BE2C (cell line): Measurements from ENCODE around the gene MARVELD3.
"Not testable (repeated sequence)": the region's sequence is repeated elsewhere in the genome, so short reads cannot be mapped to it uniquely, and the experiment has no call there.

Experiments used
- DNase-seq: peaks from one replicate; pipeline ENCODE4 v3.0.0-alpha.2; 2020
- H3K27me3 ChIP-seq: fragments of 250-450 bp; sonication (Bioruptor Pico); 2 replicates; pipeline ENCODE4 v1.5.1; 2020; ENCODE audit warnings: mild to moderate bottlenecking
- H3K36me3 ChIP-seq: fragments of 250-450 bp; sonication (Bioruptor Pico); 2 replicates; pipeline ENCODE4 v1.5.1; 2020; ENCODE audit warnings: mild to moderate bottlenecking
- H3K4me1 ChIP-seq: fragments of 250-450 bp; sonication (Bioruptor Pico); 2 replicates; pipeline ENCODE4 v1.5.1; 2020
- H3K4me3 ChIP-seq: 2 replicates; pipeline ENCODE4 v1.5.1; 2011; ENCODE audit warnings: low read depth, low read length
- H3K9me3 ChIP-seq: fragments of 250-450 bp; sonication (Bioruptor Pico); 2 replicates; pipeline ENCODE4 v1.5.1; 2020
- CTCF ChIP-seq: IDR thresholded peaks from 2 replicates; pipeline ENCODE4 v1.5.1; 2012; ENCODE audit warnings: mild to moderate bottlenecking, low read depth, low read length

MARVELD3 gene

GRCh38 chr16:71672803-71673581, 47.0 kb downstream of the MARVELD3 start:
- Histone ChIP-seq H3K36me3 (peaks cover 11% of the 10 kb centered on the region), H3K4me3 (no peak overlapping the region), H3K27me3 (no peaks in the 10 kb centered on the region), H3K9me3 (no peaks in the 10 kb centered on the region), H3K4me1 (no peaks in the 10 kb centered on the region)
- no peak for DNase-seq
- TF ChIP-seq CTCF: no peak

DNA sequence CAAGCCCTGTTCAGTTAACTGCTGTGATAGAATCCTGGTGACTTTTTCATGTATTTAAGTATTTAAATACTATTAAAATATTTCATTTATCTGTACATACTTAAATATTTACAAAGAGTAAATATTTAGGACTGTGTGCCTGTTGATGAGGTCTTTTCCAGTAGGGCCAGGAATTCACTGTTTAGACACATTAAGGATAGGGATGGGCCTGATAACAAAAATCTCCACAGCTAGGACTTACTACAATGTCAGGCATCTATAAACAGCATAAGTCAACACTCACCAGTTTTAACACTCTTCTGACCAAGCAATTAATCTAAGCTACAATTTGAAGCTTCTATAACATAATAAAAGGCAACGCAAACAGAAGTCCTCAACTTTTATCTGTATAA, 47.6 kb downstream of the MARVELD3 start:
- Histone ChIP-seq H3K27me3 (no peaks in the 10 kb centered on the region), H3K4me3 (no peak overlapping the region), H3K4me1 (no peaks in the 10 kb centered on the region), H3K36me3 (peaks cover 10% of the 10 kb centered on the region; the same call in 1 of the 2 replicates), H3K9me3 (no peaks in the 10 kb centered on the region)
- no peak for TF ChIP-seq CTCF
- DNase-seq: no peak

DNA sequence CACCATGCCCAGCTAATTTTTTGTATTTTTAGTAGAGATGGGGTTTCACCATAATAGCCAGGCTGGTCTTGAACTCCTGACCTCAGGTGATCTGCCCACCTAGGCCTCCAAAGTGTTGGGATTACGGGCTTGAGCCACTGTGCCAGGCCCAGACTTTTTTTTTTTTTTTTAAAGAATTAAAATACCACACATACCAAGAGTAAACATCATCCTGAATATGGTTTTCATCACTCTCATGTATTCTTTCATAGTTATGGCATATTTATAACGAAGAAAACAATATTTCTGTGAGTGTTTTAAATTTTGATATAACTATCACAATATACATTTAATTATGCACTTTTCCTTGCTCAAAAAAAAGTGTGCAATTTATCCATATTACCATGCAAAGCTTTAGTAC, 48.2 kb downstream of the MARVELD3 start:
- no peaks in the 10 kb centered on the region for H3K9me3 ChIP-seq
- no peak for TF ChIP-seq CTCF
- H3K4me1 ChIP-seq: no peaks in the 10 kb centered on the region
- no peak overlapping the region for H3K4me3 ChIP-seq
- no peaks in the 10 kb centered on the region for H3K27me3 ChIP-seq
- H3K36me3 ChIP-seq: peaks cover 6% of the 10 kb centered on the region; the same call in 1 of the 2 replicates
- DNase-seq: no peak

DNA sequence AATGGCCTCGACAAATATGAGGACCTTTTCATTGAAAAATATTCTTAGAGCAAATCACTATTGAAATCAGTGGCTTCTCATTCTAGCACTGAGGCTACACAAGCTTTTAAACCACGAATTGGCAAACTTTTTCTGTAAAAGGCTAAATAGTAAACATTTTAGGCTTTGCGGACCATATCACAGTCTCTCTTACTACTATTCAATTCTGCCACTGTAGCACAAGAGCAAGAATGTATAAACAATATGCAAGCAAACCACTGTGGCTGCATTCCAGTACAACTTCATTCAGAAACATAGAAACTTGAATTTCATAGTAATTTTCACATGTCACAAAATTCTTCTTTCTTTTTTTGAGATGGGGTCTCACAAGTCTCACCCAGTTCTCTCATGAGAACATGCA, 49.4 kb downstream of the MARVELD3 start:
- peaks cover 2% of the 10 kb centered on the region; the same call in 1 of the 2 replicates for H3K36me3 ChIP-seq
- no peak overlapping the region for H3K4me3 ChIP-seq
- no peaks in the 10 kb centered on the region for H3K9me3 ChIP-seq
- H3K27me3 ChIP-seq: no peaks in the 10 kb centered on the region
- H3K4me1 ChIP-seq: no peaks in the 10 kb centered on the region
- TF ChIP-seq CTCF: no peak
- no peak for DNase-seq

DNA sequence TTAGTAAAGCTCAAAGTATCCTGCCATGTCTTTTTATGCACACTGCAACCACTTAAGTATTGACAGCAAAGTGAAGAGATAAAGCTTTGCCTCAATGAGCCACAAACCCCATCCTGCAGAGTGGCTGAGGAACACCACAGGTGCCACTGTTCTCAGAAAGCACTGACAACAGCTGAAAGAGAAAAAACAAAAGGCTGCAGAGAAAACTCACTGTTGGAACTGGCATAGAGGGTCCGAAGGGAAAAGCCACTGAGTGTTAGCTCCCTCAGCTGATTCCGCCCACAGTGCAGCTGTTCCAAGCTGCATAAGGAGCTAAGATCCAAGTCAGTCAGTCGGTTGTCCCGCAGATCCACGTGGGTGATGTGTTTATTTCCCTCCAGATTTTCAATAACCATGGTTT, 50.3 kb downstream of the MARVELD3 start:
- Histone ChIP-seq H3K27me3 (no peaks in the 10 kb centered on the region), H3K4me1 (no peaks in the 10 kb centered on the region), H3K4me3 (no peak overlapping the region), H3K36me3 (peaks cover 2% of the 10 kb centered on the region), H3K9me3 (no peaks in the 10 kb centered on the region)
- DNase-seq: no peak
- no peak for TF ChIP-seq CTCF

- Histone ChIP-seq H3K27me3 (no peaks in the 10 kb centered on the region), H3K36me3 (no peaks in the 10 kb centered on the region; the same call in none of the 2 replicates), H3K9me3 (no peaks in the 10 kb centered on the region), H3K4me3 (no peak overlapping the region), H3K4me1 (no peaks in the 10 kb centered on the region)
- TF ChIP-seq CTCF: no peak
- DNase-seq: no peak
Measured at GRCh38 chr16:71681360-71681759, 55.4 kb downstream of the MARVELD3 start.

GRCh38 chr16:71684280-71684679, 58.3 kb downstream of the MARVELD3 start:
- not testable (repeated sequence) for H3K36me3 ChIP-seq, H3K4me1 ChIP-seq, H3K27me3 ChIP-seq, H3K9me3 ChIP-seq, H3K4me3 ChIP-seq, DNase-seq
